Left renal cortex interstitium (tissue), 4 donors: ENCODE results near the gene ZNF20. TPM values are rescaled to one million over a fixed set of nuclear protein-coding genes. Genes with fewer than 3 reads are reported as not detected.

Experiments used
- DNase-seq, 4 donors: peaks; one replicate each; pipeline ENCODE4 v3.0.0-alpha.2; 2013; ENCODE audit warnings: low read depth in 4 of 4, low spot score in 2 of 4, missing footprints in 1 of 4
- polyA plus RNA-seq, 4 donors: library from polyadenylated mRNA; unstranded; fragments of 120-200 nt; gene quantifications; one replicate each; pipeline ENCODE4 v1.2.1, GENCODE V29; 2013; ENCODE audit not compliant: insufficient read length in 4 of 4

Gene ZNF20
- 1 to 10 TPM; 3.3 to 9.9 (median 8.5) TPM for polyA plus RNA-seq

GRCh38 chr19:12139885-12140544 is at the start of gene ZNF20:
ZNF20 (minus strand) TSS chr19:12140350; CDS start chr19:12140182, 168 bp downstream.
- peak; percentile 90 to 95 (median 93) for DNase-seq

DNA sequence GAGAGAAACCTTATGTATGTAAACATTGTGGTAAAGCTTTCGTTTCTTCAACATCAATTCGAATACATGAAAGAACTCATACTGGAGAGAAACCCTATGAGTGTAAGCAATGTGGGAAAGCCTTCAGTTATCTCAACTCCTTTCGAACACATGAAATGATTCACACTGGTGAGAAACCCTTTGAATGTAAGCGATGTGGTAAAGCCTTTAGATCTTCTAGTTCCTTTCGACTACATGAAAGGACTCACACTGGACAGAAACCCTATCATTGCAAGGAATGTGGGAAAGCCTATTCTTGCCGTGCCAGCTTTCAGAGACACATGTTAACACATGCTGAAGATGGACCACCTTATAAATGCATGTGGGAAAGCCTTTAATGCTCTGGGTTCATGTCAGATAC is 47.5 kb upstream of the ZNF20 start:
- DNase-seq, result no peak

DNA sequence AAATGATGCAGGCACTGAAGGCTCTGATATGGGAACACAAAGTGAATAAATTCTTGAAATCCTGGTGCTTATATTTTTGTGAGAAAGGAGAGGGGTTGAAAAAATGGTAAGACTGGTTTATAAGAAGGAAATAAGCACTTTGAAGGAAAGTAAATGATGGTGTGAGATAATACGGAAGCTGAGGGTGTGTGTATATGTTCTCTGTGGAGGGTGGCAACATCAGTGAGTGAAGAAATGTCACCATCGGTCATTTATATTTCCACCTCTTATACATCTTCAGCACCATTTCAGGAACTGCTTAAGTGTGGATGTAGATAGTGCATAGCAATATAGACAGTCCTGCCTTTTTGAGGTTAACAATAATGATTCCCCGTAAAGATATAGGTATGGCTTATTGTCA is 40.2 kb upstream of the ZNF20 start:
- no peak for DNase-seq

- DNase-seq, result no peak
Measured at GRCh38 chr19:12166626-12167025, 26.5 kb upstream of the ZNF20 start.

GRCh38 chr19:12163826-12164225 is 23.7 kb upstream of the ZNF20 start:
- no peak for DNase-seq

GRCh38 chr19:12162882-12163806 is 23.0 kb upstream of the ZNF20 start, which contains the start of gene ZNF136:
ZNF136 (plus strand) TSS chr19:12163096; CDS start chr19:12163204, 108 bp downstream.
- peak; percentile 76 to 94 (median 90) for DNase-seq

DNA sequence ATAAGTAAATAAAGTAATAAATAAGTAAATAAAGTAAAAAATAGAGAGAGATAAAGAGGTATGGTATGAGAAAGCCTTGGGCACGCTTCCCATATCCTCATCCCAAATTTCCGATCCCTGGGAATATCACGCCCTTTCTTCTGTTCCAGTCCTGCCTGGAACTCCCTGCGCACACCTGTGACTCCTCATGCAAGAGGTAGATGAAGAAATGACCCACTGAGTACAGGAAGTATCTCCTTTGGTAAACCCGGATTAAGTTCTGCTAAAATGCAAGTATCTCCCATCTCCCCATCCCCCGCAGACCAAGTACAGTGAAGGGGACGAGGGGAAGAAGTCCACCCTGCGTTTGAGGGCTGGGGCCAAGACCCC is 22.3 kb upstream of the ZNF20 start:
- DNase-seq, result no peak

- no peak for DNase-seq
Measured at GRCh38 chr19:12159773-12160414, 19.7 kb upstream of the ZNF20 start.

DNA sequence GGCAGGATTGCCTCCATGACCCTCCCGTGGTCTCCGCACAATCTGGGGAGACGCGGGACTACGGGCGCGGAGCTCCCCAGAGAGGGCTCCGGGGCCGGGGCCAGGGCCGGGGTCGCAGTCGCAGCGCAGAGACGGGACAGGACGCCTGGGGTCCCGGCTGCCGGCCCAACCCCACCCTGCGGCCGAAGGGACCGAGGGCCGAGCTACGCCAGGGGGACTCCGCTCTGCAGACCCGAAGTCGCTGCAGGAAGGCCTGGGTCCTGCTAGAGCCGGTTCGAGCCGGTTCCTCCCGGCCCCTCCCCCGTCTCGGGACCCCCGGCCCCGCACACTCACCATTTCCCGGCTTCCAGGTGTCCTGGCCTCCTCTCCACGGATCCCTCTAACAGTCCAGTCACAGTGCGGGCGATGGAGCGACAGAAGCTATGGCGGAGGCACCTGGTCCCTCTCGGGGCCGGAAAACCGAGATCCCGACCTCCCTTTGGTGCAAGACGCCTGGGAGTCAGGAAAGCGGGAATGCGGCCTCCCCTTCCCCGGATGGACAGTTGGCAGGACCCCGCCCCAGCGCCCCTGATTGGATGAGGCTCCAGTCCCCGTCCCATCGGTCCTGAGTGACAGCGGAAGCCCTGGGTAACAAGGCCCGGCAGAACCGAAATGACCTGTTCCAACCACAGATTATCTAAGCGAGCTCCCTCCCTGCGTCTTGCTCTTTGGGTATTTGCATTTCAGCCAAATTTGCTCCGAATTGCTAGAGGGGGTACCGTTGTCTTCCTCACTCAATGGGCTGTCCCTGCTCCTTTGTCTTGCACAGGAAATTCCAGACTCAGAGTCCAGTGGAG is 16.3 kb upstream of the ZNF20 start, which contains the start of gene ZNF625:
Gene ZNF625, minus strand, starts transcription at position 512 of the 836 bp plus-strand sequence. Its CDS starts 176 bp downstream, at position 336.
- peak; percentile 79 to 91 (median 88) for DNase-seq

DNA sequence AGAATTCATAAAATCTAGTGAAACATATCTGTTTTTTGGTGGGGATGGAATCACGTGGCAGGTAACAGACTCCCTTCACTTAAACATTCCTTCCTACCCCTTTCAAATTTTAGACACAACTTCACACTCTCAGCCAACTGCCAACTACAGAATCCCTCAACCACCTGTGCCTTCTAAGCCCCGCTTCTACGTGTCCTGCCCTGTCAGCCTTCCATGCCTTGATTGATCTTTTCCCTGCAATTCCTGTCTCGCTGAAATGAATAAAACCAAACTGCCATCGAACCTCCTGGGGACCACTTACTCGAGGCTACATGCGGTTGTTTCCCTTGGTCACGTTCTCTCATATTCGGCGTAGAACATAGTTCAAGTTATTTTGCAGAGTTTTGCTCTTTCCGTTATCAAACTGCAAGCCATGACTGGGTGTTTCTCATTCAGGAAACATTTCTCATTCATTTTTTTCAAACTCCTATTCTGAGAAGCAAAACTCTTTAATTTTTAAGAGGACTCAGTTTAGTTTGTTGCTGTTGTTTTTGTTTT is 15.2 kb upstream of the ZNF20 start:
- DNase-seq, result no peak

- DNase-seq, result no peak
Measured at GRCh38 chr19:12145348-12145747, 5.2 kb upstream of the ZNF20 start.

DNA sequence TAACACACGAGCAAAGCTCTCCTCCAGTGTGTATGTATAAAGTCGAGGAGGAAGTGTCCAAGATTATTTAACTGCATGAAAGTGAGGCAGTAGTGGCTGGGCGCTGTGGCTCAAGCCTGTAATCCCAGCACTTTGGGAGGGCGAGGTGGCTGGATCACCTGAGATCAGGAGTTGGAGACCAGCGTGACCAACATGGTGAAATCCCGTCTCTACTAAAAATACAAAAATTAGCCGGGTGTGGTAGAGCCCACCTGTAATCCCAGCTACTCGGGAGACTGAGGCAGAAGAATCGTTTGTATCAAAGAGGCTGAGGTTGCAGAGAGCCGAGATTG is 1.2 kb upstream of the ZNF20 start:
- no peak for DNase-seq

- peak in 2 of 4 donors; percentile 57 to 77 for DNase-seq
Measured at GRCh38 chr19:12140545-12141404, 625 bp upstream of the ZNF20 start.

DNA sequence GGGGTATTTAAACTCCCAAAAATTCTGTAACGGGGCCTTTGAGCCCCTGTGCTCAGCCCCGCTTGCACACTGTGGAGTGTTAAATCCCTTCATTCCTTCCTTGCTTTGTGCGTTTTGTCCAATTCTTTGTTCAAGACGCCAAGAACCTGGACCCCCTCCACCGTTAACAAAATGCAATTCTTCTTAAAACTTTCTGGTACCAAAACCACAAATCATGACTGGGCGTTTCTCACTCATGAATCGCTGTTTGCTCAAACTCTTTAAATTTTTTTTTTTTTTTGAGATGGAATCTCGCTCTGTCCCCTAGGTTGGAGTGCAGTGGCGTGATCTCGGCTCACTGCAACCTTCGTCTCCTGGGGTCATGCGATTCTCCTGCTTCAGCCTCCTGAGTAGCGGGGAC is 881 bp downstream of the ZNF20 start:
- no peak for DNase-seq

GRCh38 chr19:12137221-12137940 is 2.8 kb downstream of the ZNF20 start:
- DNase-seq, result no peak

GRCh38 chr19:12133069-12133468 is 7.1 kb downstream of the ZNF20 start:
- no peak for DNase-seq

DNA sequence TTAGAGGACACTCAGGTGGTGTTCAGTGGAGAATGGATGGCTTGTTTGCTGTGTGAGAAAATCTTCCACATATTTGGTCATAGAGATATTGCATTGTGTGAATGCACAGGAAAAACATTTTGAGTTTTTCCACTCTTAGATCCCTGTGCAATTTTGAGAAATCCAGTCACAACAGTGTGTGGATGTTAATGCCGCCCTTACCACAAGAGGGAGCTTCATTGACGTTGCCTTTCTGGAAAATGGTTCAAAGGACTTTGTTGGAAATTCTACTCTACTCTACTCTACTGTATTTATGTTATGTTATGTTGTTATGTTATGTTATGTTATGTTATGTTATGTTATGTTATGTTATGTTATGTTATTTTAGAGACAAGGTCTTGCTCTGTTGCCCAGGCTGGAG is 13.4 kb downstream of the ZNF20 start:
- DNase-seq, result no peak

DNA sequence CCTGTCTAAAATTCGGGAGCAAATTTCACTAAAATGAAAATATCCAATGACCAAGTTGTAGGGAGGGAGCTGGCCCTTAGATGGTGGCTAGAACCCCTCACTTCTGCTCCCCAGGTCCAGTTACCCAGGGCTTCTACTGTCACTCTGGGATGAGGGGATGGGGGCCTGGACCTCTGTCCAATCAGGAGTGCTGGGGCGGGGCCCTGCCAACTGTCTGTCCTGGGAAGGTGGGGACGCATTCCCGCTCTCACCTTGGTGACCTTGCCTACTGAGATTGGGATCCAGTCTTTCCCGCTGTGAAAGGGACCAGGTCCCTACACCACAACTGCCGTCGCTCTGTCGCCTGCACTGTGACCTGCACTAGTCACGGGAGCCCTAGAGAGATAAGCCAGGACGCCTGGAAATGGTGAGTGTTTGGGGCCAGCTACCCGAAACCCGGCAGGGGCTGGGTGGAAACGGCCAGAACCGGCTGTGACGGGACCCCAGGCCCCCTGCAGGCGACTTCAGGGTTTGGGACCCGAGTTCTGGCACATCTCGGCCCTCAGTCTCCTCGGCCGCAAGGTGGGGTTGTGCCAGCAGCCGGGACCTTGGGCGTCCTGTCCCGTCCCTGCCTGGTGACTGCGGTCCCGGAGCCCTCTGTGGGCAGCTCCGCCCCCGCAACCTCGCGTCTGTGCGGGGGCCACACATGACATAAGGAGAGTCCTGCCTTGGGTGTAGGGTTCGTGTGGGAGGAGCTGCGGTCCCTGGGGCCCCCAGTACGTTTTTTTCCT is 22.8 kb downstream of the ZNF20 start:
- DNase-seq, result no peak
